GM19239 (cell line): ENCODE results near the gene KIRREL2.

Source experiments
- DNase-seq: peaks from one replicate; pipeline ENCODE4 v3.0.0; 2011; ENCODE audit warnings: low spot score; ENCODE audit not compliant: insufficient read length
- FAIRE-seq: peaks from 2 replicates; lab custom pipeline; 2011; peaks lifted over from hg19 to GRCh38; lab: Jason Lieb, UNC

Gene KIRREL2

GRCh38 chr19:35911173-35911572 is 54.5 kb downstream of the KIRREL2 start:
- FAIRE-seq (no peak), DNase-seq (no peak)

DNA sequence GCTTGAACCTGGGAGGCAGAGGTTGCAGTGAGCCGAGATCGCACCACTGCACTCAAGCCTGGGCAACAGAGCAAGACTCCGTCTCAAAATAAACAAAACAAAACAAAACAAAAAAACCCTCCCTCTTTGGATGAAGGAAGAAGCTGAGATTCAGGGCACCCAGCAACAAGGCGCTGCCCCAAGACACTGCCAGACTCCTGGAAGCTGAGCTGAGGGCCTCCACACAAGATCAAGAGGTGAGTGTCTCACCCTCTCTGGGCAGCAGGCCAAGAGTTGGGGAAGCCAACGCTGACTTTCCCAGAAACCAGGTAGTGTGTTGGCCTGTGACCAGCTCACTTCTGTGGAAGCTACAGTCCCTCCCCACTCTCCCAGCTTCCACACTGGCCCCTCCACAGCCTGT is 55.1 kb downstream of the KIRREL2 start:
- FAIRE-seq (no peak), DNase-seq (no peak)

DNA sequence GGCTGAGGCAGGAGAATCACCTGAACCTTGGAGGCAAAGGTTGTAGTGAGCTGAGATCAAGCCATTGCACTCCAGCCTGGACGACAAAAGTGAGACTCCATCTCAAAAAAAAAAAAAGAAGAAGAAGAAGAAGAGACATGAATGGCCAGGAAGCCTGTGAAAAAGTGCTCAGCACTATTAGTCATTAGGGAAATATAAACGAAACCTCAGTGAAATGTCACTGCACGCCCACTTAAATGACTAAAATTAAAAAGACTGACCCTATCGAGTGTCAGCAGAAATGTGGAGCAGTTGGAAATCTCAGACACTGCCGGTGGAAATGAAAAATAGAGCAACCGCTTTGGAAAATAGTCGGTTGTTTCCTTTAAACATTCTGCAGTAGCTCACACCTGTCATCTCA is 56.9 kb downstream of the KIRREL2 start:
- DNase-seq = no peak
- FAIRE-seq = peak; percentile 64

DNA sequence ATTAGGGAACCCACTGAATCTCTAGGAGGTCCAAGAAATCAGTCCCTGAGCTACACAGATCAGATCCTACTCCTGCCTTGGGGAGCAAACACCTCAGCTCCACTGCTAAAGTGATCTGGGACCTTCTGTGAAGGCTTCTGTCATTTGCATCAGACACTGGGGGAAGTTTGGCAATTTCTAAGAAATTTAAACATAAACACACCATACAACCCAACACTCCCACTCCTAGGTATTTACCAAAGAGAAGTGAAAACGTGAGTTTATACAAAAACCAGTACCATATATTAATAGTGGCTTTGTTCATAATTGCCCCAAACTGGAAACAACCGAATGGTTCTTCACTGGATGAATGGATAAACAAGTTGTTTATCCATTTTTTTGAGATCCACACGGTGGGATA is 58.7 kb downstream of the KIRREL2 start:
- FAIRE-seq (peak; percentile 33), DNase-seq (no peak)
